Measurements from ENCODE around the gene PPP3R2.
"Not testable (repeated sequence)": the region's sequence is repeated elsewhere in the genome, so short reads cannot be mapped to it uniquely, and the experiment has no call there.

Gene PPP3R2

DNA sequence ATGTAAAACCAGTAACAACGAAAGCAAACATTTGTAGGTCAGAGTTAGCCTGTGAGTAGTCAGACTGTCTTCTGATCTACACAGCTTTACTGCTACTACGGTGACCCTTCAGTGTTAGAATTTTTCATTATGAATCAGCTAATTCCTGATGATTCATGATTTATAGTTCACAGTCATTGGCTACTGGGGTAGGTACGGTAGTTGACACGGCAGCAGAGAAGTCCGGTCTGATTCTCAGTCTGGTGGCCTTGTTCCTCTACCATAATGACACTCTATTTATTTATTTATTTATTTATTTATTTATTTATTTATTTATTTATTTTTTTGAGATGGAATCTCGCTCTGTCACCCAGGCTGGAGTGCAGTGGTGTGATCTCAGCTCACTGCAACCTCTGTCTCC, 4.7 kb downstream of the PPP3R2 start:
- DNase-seq (ENCODE audit: low read depth, low spot score), result not testable (repeated sequence)

DNA sequence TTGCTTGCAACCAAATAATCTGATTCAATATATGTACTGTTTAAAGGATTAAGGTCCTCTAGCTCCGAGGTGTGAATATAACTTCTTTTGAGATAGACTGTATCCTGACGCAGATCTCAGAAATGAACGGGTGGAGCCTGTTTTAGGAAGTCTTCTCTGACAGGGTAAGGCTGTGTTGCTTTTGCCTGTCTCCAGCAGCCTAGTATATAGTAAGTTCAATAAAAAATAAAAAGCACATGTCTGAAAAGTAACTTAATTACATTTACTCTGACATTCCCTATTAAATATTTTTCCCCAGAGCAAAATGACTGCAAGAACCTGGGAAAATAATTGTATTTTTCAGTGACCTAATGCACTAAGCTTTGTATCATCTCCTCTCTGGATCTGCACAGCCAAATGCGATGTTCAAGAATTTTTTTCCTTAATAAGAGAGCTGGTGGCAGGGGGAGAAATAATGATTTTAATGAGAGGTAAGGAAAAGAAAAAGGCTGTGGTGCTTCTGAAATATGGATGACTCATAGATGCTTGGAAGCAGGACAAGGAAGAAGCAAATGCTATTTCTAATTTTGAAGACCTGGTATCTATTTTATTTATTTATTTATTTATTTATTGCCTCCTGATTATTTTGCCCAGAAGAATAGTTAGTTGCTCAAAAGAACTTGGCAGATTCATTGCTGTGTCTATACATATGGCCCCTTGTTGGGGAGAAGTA, 7.3 kb downstream of the PPP3R2 start:
- DNase-seq (ENCODE audit: low read depth, low spot score), result no peak

DNA sequence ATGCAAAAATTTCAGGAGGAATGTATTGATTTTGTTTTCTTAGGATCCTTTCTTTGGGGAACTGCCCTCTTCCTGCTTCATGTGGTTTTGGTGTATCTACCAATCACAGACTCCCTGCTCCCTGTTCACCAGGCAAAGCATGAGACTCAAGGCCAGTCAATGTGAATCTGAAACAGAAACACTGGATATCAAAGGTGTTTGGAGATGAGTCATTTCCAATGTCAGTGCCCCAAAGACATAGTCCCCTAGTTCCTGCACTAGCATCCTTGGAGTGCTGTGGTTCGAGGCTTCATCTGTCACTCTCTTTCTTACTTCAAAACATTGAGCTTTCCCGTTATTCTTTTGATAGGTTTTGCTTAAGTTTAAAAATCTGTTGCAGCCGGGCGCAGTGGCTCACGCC, 8.1 kb downstream of the PPP3R2 start:
- no peak for DNase-seq (ENCODE audit: low read depth, low spot score)

DNA sequence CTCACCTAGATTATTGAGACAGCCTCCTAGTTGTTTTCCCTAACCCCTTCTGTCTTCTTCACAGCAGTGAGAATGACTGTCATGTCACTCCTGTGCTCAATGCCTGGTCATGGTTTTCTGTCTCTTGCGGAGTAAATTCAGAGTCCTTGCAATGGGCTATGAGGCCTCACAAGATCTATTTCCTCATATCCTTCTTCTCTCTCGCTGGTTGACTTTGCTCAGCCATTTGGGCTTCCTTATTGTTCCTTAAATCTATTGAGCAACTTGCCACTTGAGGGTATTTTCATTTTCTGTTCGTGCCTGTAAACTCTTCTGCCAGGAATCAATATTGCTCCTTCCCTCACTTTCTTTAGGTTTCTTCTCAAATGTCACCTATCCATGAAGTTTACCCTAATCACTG, 9.0 kb downstream of the PPP3R2 start:
- DNase-seq (ENCODE audit: low read depth, low spot score), result no peak

DNA sequence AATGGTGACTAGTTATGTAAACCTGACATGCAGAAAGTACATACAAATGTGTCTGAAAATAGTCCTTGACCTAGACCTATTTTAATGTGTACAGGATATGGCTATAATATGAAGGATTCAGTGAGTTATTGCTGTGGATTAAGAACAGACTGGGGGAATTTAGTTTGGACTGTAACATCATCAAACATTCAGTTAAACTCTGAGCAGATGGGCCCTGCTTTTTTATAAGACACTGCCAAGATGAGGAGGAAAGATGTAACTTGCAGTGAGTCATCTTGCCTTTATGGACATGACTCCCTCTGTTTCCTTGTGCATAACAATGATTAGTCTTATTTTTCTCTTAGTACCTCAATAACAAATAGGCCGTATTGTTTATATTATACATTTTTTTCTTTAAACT, 12.2 kb downstream of the PPP3R2 start:
- no peak for DNase-seq (ENCODE audit: low read depth, low spot score)

DNA sequence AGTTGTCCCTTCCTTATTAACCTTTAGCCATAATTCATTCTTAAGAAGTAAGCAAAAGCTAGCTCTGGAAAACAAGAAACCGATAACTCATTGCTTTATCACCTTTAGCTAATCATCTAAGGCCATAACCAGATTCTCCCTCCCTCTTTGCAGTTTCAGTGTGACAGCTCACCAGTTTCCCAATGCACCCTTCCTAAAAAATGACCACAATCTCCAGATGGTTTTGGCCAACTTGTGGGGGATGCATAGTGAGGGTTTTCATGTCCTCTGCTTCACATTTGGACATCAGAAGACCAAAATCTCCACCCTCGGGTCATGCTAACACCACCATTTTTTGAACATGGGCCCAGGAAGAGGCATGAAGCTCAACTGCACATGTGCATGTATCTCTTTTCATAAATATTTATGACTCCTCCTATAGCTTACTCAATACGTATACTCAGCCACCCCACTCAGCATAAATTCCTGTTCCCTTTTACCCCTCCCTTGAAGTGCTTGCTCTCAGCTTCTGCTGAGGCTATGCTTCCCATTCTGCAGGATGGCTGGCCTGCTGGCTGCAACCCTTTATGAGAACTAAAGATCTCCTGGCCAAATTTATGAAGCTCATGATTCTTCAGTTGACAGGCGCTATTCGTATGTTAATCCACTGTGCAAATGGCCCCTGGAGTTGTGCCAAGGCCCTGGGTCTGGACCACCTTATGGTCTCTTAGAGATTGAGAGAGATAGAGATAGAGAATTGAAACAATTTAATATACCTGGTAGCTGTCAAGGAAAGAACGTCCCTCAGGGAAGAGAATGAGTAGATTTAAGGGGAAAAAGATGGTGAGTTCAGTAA, 14.8 kb downstream of the PPP3R2 start:
- no peak for DNase-seq (ENCODE audit: low read depth, low spot score)

DNA sequence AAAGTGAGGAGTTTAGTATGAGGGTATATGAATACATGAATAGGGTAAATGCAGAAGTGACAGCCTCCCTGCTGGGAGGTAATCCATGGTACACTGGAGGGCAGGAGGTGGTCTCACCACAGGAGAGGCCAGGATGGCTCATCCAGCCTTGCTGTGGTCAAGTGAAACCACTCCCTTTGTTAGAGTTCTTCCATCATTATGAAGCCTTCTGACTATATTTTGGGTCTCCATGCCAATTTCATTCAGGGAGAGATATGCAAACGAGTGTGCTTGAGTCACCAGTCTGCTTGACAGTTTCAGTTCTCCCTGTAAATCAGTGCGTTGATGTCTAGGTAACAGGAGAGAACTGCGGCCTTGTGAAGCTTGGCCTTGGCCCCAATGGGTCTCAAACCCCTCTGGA, 16.4 kb downstream of the PPP3R2 start:
- no peak for DNase-seq (ENCODE audit: low read depth, low spot score)

DNA sequence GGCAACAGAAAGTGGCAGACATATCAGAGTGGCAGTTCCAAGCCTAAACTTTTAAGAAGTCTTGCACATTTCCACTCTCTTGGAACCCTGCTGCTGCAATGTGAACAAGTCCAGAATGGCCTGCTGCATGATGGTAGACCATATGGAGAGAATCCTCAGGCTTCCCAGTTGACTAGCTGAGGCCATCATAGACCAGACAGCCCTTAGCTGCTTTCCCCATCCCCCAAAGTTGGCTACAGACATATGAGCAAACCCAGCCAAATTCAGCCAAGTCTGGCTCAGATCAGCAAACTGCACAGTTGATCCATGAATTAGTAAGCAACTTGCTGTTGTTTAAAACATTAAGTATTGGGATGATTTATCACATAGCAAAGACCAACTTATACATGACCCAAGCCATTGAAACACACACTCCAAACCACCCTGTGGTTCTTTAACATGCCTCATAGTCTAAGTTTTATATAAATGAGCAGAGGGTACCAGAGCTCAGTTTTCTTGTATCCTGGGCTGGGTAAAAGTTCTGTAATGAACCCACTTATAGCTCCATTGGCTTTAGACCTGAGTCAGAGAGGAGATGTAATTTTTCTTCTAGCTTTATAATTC, 19.9 kb downstream of the PPP3R2 start:
- no peak for DNase-seq (ENCODE audit: low read depth, low spot score)

DNA sequence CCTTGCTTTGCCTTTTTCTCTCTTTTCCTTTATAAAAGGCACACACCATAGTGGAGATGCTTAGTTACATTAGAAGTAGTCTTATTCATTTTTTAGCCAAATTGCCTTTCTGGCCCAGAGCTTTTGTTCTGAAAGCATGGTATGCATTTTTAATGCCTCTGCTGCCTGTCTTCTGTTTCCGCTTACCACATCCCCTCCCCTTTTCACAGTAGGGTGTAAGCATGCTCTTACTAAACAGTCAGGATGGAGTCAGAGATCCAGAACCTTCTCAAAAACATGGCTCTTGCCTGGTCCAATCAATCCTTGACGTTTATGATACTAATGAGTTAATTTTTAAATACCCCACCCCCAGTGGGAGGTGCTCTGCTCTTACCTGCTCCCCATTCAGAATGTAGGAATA, 22.5 kb downstream of the PPP3R2 start:
- no peak for DNase-seq (ENCODE audit: low read depth, low spot score)

DNA sequence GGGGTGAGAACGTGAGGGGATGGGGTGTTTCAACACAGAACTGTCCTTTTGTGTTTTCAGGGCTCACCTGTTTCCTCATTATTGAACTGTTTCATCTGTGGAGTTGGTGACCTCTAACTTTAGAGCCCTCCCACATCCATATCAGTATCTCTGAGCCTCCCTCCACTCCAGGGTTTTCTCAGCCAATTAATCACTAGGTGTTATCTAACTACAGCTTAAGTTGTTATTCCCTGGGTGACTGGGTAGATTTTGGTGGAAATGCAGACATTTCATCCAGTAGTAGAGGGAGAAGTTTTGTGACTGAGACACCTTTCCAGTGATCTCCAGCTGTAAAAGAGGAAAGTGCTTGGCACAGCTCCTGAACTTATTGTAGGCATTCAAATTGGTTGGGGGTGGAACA, 23.7 kb downstream of the PPP3R2 start:
- DNase-seq (ENCODE audit: low read depth, low spot score), result no peak

DNA sequence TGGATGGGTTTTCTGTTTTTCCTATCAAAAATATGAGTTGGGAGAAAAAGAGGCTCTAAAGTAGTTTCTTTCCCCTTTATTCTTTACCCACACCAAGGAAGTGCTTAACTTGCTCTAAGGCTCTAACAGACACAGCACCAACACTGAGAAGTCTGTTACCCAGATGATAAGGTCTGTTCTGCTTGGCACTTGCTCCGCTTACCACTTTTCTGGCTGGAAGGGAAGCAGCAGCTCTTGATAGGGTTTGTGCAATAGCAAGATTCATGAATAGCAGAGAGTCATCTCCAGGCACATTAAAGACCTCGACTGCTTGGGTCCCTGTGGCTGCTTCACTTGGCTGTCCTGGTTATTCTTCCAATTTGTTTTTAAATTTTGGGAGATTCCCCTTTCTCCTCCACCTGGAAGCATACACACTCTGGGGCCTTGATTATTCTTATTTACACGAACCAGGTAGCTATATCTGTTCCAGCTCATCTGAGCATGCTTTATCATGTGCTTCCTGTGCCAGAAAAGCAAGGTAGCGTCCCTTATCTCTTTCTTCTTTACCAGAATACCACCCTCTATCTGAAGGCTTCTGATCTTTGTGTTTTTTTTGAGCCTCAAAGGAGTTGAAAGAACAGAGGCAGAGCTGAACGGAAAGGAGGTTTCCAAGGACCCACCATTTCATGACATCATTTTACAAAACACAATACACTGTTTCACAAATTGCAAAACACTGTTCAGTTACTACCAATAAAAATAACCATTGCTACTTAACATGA, 24.8 kb downstream of the PPP3R2 start:
- no peak for DNase-seq (ENCODE audit: low read depth, low spot score)

DNA sequence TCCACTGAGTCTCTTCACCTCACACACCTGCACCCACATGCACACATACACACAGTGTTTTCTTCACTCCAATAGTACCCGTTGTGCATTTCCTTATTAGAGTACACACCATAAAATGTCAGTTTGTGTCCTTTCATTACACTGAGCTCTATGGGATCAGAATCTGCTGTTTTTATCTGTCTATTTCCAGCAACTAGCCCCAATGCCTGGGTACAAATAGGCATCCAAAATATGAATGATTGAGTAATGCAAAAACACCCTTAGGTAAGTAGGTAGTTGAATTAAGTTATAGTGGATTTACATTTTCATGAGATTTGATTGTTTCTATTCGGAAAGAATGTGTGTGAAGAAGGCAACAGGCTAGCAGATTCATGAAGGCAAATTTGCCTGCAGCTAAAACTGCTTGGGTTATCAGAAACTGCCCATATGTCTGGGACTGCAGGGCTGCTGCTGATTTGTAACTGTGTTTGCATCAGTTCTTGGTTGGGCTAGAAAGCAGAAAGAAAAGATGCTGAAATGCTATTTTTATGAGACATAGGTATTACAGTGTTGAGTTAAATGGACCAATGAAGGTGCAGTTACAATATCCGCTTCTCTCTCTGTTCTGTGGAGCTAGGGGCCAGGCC, 26.9 kb downstream of the PPP3R2 start:
- no peak for DNase-seq (ENCODE audit: low read depth, low spot score)

DNA sequence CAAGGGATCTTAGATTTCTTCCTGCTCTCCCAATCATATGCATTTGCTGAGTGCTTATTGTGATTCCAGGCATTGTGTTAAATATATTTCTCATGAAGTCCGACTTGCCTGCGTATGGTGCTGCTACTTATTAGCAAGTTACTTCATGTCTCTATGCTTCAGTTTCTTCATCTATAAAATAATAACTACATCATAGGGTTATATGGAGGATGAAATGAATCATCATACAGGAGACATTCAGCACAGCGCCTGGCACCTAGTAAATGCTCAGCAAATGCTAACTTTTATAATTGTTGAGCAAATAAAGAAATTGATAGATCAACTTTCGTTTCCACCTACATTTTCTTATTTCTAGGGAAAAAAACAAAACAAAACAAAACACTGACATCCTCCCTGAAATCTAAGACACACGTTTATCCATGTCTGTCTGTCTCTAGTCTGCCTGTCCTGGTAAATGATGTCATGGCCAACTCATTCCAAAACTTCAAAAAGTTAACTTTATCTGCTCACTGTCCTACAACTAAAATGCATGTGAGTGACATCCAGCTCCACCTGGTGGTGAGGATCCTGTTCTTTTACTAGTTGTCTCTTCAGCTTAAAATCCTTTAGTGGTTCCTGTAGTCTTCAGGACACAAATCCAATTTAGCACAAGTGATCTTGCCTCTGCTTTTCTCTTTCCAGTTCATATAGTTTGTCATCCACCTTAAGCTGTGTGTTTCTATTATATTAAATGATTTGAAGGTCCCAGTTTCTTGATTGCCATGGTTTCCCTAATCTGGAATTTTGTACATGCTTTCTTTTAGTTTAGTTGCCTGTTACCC, 27.7 kb downstream of the PPP3R2 start:
- DNase-seq (ENCODE audit: low read depth, low spot score), result no peak

DNA sequence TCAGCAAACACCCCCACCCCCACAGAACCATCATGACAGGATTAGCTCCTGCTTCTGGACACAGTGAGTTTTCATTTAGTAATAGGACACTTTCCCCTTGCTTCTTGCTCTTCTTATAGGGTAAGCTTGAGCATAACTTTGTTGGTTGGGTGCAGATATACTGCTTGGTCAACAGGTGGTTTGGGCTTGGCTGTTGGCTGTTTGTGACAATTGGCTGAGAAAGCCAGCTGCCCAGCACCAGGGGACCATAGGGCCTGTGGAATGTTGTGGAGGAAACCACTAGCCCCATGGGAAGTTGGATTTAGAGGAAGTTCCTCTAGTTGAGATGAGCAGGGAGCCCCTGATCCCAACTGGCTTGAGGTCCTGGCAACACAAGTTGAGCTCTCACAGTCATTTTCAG, 30.5 kb downstream of the PPP3R2 start:
- DNase-seq (ENCODE audit: low read depth, low spot score), result no peak

DNA sequence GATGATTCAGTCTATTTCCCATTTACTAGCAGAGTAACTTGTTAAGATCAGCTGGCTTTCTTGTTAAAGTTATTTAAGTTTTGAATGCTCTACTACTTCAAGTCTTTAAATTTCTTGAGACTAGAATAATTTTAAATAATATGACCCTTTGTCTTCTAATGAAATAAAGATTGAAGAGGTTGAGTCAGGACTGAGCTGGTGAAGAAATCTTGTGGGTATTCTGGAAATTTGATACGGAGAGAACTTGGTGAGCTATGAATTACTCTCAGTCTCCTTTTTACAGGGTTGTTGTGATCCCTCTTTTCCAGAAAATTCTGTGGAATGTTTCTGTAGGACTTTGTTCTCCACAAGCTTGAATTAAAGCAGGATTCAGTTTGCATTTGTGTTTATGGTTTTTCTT, 31.8 kb downstream of the PPP3R2 start:
- no peak for DNase-seq (ENCODE audit: low read depth, low spot score)

DNA sequence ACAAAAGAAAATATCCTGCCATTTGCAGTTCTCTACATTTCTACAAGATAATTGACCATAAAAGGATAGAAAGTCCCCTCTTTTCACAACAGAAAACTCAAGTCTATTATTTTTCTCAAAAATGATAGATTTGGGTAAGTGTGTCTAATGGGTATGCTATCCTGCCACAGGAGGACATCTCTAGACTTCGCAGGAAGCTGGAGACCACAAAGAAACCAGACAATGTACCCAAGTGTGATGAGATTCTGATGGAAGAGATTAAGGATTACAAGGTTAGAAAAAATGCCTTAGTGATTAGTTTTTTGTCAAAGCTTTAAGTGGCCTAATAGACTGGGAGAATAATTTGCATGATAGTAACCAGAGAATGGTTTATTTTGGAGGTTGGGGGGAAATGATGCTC, 33.0 kb downstream of the PPP3R2 start:
- DNase-seq (ENCODE audit: low read depth, low spot score), result no peak

DNA sequence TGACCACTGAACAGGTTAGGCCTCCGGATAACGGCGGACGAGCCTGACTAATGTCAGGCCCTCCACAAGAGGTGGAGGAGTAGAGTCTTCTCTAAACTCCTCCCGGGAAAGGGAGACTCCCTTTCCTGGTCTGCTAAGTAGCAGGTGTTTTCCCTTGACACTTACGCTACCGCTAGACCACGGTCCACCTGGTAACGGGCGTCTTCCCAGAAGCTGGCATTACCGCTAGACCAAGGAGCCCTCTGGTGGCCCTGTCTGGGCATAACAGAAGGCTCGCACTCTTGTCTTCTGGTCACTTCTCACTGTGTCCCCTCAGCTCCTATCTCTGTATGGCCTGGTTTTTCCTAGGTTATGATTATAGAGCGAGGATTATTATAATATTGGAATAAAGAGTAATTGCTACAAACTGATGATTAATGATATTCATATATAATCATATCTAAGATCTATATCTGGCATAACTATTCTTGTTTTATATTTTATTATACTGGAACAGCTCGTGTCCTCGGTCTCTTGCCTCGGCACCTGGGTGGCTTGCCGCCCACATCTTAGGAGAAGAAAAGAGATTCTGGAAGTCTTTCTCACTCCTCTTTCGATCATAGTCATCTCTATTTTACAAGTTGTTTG, 45.2 kb downstream of the PPP3R2 start:
- not testable (repeated sequence) for DNase-seq (ENCODE audit: low read depth, low spot score)

DNA sequence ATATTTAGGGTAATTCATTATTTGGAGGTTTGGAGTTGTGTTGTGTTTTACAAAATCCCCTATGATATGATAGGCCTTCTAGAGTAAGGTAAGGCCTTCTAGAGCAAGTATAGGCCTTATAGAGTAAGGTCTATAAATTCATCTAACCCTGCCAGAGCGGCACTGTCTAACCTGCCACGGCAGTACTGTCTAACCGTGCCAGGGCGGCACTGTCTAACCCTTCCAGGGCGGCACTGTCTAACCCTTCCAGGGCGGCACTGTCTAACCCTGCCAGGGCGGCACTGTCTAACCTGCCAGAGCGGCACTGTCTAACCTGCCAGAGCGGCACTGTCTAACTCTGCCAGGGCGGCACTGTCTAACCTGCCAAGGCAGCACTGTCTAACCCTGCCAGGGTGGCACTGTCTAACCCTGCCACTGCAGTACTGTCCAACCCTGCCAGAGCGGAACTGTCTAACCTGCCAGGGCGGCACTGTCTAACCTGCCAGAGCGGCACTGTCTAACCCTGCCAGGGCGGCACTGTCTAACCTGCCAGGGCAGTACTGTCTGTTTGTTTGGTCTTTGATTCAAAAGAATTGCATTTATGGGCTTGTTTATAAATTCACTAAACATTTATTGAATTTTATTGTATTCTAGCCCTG, 51.6 kb downstream of the PPP3R2 start:
- DNase-seq (ENCODE audit: low read depth, low spot score), result no peak

Data from activated CD4-positive, CD25-positive, alpha-beta regulatory T cell treated with anti-CD3 and anti-CD28 coated beads, Interleukin-2, amount 50 U/mL, for 16 hours (primary cell).